HepG2 (cell line): ENCODE data around the gene POLD3. TPM values are rescaled to one million over a fixed set of nuclear protein-coding genes. Genes with fewer than 3 reads are reported as not detected.

ENCODE experiments used
- ATF1 ChIP-seq: IDR thresholded peaks from 2 replicates; pipeline ENCODE4 v1.6.1; 2016; ENCODE audit warnings: mild to moderate bottlenecking, control low read depth
- CENPT ChIP-seq: sonication (generic); formaldehyde crosslinking; IDR thresholded peaks from 2 replicates; pipeline ENCODE4 v1.8.0; 2022; ENCODE audit warnings: low read depth, mild to moderate bottlenecking, moderate library complexity, missing genetic modification reagents
- FLYWCH1 ChIP-seq: sonication (generic); formaldehyde crosslinking; IDR thresholded peaks from 2 replicates; pipeline ENCODE4 v1.8.1; 2023; ENCODE audit warnings: mild to moderate bottlenecking, missing genetic modification reagents
- FOXK2 ChIP-seq: fragments of 450-650 bp; IDR thresholded peaks from 2 replicates; pipeline ENCODE4 v1.6.1; 2016
- KLF6 ChIP-seq: IDR thresholded peaks from 2 replicates; pipeline ENCODE4 v1.8.0; 2016; ENCODE audit warnings: missing biosample characterization, missing genetic modification reagents
- LCORL ChIP-seq, 2 experiments: fragments of 450-650 bp in 1 of 2; sonication (generic) in 1 of 2; formaldehyde crosslinking in 1 of 2; IDR thresholded peaks; 2 replicates each; pipeline versions ENCODE4 v1.5.0 to v1.6.1; 2017 to 2020; ENCODE audit warnings: antibody characterized with exemption in 1 of 2, missing genetic modification reagents in 1 of 2
- PHF20 ChIP-seq: sonication (generic); formaldehyde crosslinking; IDR thresholded peaks from 2 replicates; pipeline ENCODE4 v1.5.0; 2020; ENCODE audit warnings: mild to moderate bottlenecking, missing genetic modification reagents
- RCOR2 ChIP-seq: IDR thresholded peaks from 2 replicates; pipeline ENCODE4 v1.6.1; 2016; ENCODE audit warnings: missing biosample characterization, missing genetic modification reagents
- REXO4 ChIP-seq: sonication (generic); formaldehyde crosslinking; IDR thresholded peaks from 2 replicates; pipeline ENCODE4 v1.8.0; 2022; ENCODE audit warnings: missing genetic modification reagents, mild to moderate bottlenecking, borderline replicate concordance
- SCMH1 ChIP-seq: sonication (generic); formaldehyde crosslinking; IDR thresholded peaks from 2 replicates; pipeline ENCODE4 v1.9.0; 2021; ENCODE audit warnings: missing genetic modification reagents, mild to moderate bottlenecking, borderline replicate concordance
- ZFYVE20 ChIP-seq: sonication (generic); formaldehyde crosslinking; IDR thresholded peaks from 2 replicates; pipeline ENCODE4 v1.8.0; 2023; ENCODE audit warnings: low read depth, mild to moderate bottlenecking, moderate library complexity, missing genetic modification reagents, borderline replicate concordance
- ZIK1 ChIP-seq: sonication (generic); formaldehyde crosslinking; IDR thresholded peaks from 2 replicates; pipeline ENCODE4 v1.5.0; 2020; ENCODE audit warnings: mild to moderate bottlenecking, low read depth, missing genetic modification reagents, borderline replicate concordance
- ZNF24 ChIP-seq: fragments of 450-650 bp; IDR thresholded peaks from 2 replicates; pipeline ENCODE4 v1.6.1; 2017; ENCODE audit warnings: antibody characterized with exemption, mild to moderate bottlenecking
- ZNF33A ChIP-seq: sonication (generic); formaldehyde crosslinking; IDR thresholded peaks from 2 replicates; pipeline ENCODE4 v1.5.1; 2020; ENCODE audit warnings: missing genetic modification reagents, mild to moderate bottlenecking, moderate library complexity, borderline replicate concordance
- ZNF407 ChIP-seq: sonication (generic); formaldehyde crosslinking; IDR thresholded peaks from one replicate; pipeline ENCODE4 v1.5.1; 2020; ENCODE audit warnings: mild to moderate bottlenecking, missing genetic modification reagents; ENCODE audit errors: not compliant biosample characterization
- ZNF503 ChIP-seq: sonication (generic); formaldehyde crosslinking; IDR thresholded peaks from 2 replicates; pipeline ENCODE4 v1.4.0; 2020; ENCODE audit warnings: missing genetic modification reagents
- polyA plus RNA-seq, 8 experiments: library from polyadenylated mRNA; depleted of rRNA in 3 of 8; stranded (reverse) in 7 of 8; unstranded in 1 of 8; fragments of >200 nt; fragmentation: Illumina TruSeq in 4 of 8; extraction: Trizol in 4 of 8; gene quantifications; 2 replicates each; pipeline versions ENCODE4 v1.2.1 to v1.2.3, GENCODE V29; 2011 to 2016; ENCODE audit warnings: low read depth in 4 of 8, missing spikeins in 1 of 8, mixed read lengths in 1 of 8; ENCODE audit not compliant: insufficient read depth in 1 of 8
- total RNA-seq, 5 experiments: library from RNA; depleted of rRNA; stranded (reverse); fragments of >200 nt; fragmentation: Illumina TruSeq; extraction: Trizol; gene quantifications; 2 replicates each; pipeline ENCODE4 v1.2.3, GENCODE V29; 2016; ENCODE audit warnings: low read depth in 1 of 5
- TF ChIP-seq, protein P1 (sequence below): sonication (generic); formaldehyde crosslinking; IDR thresholded peaks from 2 replicates; pipeline ENCODE4 v1.4.0; 2020; ENCODE audit warnings: missing genetic modification reagents, borderline replicate concordance

The POLD3 gene
- total and polyA plus RNA-seq, 2 of the 13 experiments (the other 11 are each of a cell fraction or from before 2014, with no cell fraction given), result 6.3 to 18.9 TPM

DNA sequence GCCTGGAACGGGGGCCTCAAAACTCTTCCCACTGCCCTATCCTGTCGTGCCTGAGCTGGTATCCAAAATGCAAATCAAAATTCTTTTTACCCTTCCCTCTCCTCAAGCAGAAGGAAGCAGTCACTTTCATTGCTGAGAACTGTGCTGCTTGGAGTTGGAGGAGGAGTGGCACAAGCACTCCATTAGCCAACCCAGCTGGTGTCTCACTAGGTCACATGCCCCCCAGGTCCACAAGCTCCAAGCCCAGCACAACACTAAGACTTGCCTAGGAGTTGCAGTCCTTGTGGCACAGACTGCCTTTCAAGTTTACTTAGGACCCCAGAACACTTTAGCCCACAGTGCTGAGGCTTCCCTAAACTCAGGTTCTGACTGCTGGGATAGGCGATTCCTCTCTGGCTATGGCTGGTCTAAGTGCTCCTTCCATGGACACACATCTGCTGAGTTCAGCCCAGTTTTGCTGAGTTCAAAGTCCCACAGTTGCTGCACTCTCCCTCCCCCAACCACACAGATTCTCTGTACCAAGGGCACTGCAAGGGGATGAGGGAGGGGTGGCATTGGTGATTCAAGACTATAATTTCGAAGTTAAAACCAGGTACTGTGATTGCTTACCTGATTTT lies 70.2 kb downstream of the POLD3 start (continued):
- TF ChIP-seq REXO4 (CRISPR knock-in tag) (no peak), ZNF24 (no peak), ZNF33A (CRISPR knock-in tag) (no peak), CENPT (CRISPR knock-in tag) (no peak), FLYWCH1 (no peak), LCORL (IDR thresholded peaks at IDR 0.05) (no peak), LCORL (CRISPR knock-in tag; IDR thresholded peaks at IDR 0.05) (0 out of 2 replicates have a peak, but pooled peaks have one; percentile 24), ZFYVE20 (no peak), ZNF503 (no peak), RCOR2 (CRISPR knock-in tag) (no peak), ZNF407 (CRISPR knock-in tag) (no peak), FOXK2 (no peak), SCMH1 (no peak), PHF20 (CRISPR knock-in tag) (no peak), KLF6 (CRISPR knock-in tag) (no peak), ZIK1 (CRISPR knock-in tag) (no peak), ATF1 (CRISPR knock-in tag) (no peak)
- TF ChIP-seq, protein P1, sequence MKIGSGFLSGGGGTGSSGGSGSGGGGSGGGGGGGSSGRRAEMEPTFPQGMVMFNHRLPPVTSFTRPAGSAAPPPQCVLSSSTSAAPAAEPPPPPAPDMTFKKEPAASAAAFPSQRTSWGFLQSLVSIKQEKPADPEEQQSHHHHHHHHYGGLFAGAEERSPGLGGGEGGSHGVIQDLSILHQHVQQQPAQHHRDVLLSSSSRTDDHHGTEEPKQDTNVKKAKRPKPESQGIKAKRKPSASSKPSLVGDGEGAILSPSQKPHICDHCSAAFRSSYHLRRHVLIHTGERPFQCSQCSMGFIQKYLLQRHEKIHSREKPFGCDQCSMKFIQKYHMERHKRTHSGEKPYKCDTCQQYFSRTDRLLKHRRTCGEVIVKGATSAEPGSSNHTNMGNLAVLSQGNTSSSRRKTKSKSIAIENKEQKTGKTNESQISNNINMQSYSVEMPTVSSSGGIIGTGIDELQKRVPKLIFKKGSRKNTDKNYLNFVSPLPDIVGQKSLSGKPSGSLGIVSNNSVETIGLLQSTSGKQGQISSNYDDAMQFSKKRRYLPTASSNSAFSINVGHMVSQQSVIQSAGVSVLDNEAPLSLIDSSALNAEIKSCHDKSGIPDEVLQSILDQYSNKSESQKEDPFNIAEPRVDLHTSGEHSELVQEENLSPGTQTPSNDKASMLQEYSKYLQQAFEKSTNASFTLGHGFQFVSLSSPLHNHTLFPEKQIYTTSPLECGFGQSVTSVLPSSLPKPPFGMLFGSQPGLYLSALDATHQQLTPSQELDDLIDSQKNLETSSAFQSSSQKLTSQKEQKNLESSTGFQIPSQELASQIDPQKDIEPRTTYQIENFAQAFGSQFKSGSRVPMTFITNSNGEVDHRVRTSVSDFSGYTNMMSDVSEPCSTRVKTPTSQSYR (CRISPR knock-in tag), result peak; percentile 95
